GM12878 (cell line): ENCODE data around the gene GCNT1. TPM values are rescaled to one million over a fixed set of nuclear protein-coding genes. Genes with fewer than 3 reads are reported as not detected.

ENCODE experiments used
- ATAC-seq: fragments of 200-7000 bp; cut with Tn5 transposase; 3 replicates; pipeline ENCODE4 v1.9.1; 2020; ENCODE audit warnings: mild to moderate bottlenecking, moderate library complexity
- BruUV-seq: library from RNA; stranded (reverse); fragments of 400-500 nt; replicated peaks from 2 replicates; lab custom pipeline; 2021; lab: Mats Ljungman, UMichigan
- CTCF ChIA-PET: fragments of 300-600 bp; sonication (Branson Sonifier 250); formaldehyde crosslinking; extraction: SDS; loops from one replicate; lab custom pipeline; 2021; ENCODE audit warnings: inconsistent platforms; lab: Yijun Ruan, JAX
- POLR2A ChIA-PET: fragments of 350-600 bp; formaldehyde crosslinking; extraction: SDS; loops from one replicate; lab custom pipeline; 2021; ENCODE audit warnings: inconsistent platforms; lab: Charles Lee
- RAD21 ChIA-PET: fragments of 300-600 bp; sonication (Branson Sonifier 250); formaldehyde crosslinking; loops from one replicate; lab custom pipeline; 2023; ENCODE audit warnings: antibody characterized with exemption; ENCODE audit not compliant: unreplicated experiment; lab: Charles Lee
- SMC1A ChIA-PET: fragments of 300-600 bp; sonication (Branson Sonifier 250); formaldehyde crosslinking; loops from one replicate; lab custom pipeline; 2023; ENCODE audit not compliant: unreplicated experiment, uncharacterized antibody; lab: Charles Lee
- DNase-seq: peaks from one replicate; pipeline ENCODE4 v3.0.0-alpha.2; 2011; ENCODE audit warnings: low read depth, low spot score
- FAIRE-seq: peaks from 3 replicates; lab custom pipeline; 2011; peaks lifted over from hg19 to GRCh38; lab: Jason Lieb, UNC
- H2AFZ ChIP-seq: 2 replicates; pipeline ENCODE4 v1.6.0; 2011; ENCODE audit warnings: low read depth, low read length, control low read depth; ENCODE audit not compliant: control insufficient read depth
- H3K27ac ChIP-seq: 2 replicates; pipeline ENCODE4 v1.5.1; 2011; ENCODE audit warnings: control low read depth; ENCODE audit not compliant: control insufficient read depth, insufficient read depth
- H3K27me3 ChIP-seq, 2 experiments: replicated peaks in 1 of 2; 2 replicates each; pipeline versions ENCODE4 v1.6.0 to v1.6.1; 2011; ENCODE audit warnings: low read length in 1 of 2; ENCODE audit not compliant: control insufficient read depth in 2 of 2, insufficient read depth in 2 of 2
- H3K36me3 ChIP-seq, 2 experiments: 2 replicates each; pipeline ENCODE4 v1.5.1; 2011; ENCODE audit warnings: low read length in 1 of 2; ENCODE audit not compliant: control insufficient read depth in 2 of 2, insufficient read depth in 2 of 2
- H3K4me1 ChIP-seq: 2 replicates; pipeline ENCODE4 v1.6.1; 2011; ENCODE audit warnings: mild to moderate bottlenecking, low read length, moderate library complexity, mixed read lengths; ENCODE audit not compliant: control insufficient read depth, insufficient read depth
- H3K4me2 ChIP-seq: 2 replicates; pipeline ENCODE4 v1.6.0; 2011; ENCODE audit warnings: control low read depth; ENCODE audit not compliant: control insufficient read depth, insufficient read depth
- H3K4me3 ChIP-seq: fragments of 200-600 bp; sonication (generic); 2 replicates; pipeline ENCODE4 v1.5.1; 2016
- H3K79me2 ChIP-seq: 2 replicates; pipeline ENCODE4 v1.6.0; 2011; ENCODE audit warnings: low read length; ENCODE audit not compliant: control insufficient read depth, insufficient read depth
- H3K9ac ChIP-seq: 2 replicates; pipeline ENCODE4 v1.8.0; 2011; ENCODE audit warnings: low read length, control low read depth, mixed read lengths; ENCODE audit not compliant: control insufficient read depth, insufficient read depth
- H3K9me3 ChIP-seq: replicated peaks from 3 replicates; pipeline ENCODE4 v1.5.1; 2011; ENCODE audit warnings: mild to moderate bottlenecking, low read length; ENCODE audit not compliant: control insufficient read depth, insufficient read depth
- H4K20me1 ChIP-seq: 2 replicates; pipeline ENCODE4 v1.6.0; 2011; ENCODE audit not compliant: control insufficient read depth, insufficient read depth
- CBFB ChIP-seq: IDR thresholded peaks from 2 replicates; pipeline ENCODE4 v1.6.1; 2016; ENCODE audit warnings: antibody characterized with exemption, low read depth
- PAX8 ChIP-seq: fragments of 450-650 bp; IDR thresholded peaks from 2 replicates; pipeline ENCODE4 v1.6.1; 2017; ENCODE audit warnings: mild to moderate bottlenecking, moderate library complexity
- PBX3 ChIP-seq: IDR thresholded peaks from 2 replicates; pipeline ENCODE4 v1.6.1; 2011; ENCODE audit warnings: mild to moderate bottlenecking, low read depth, low read length, moderate library complexity; ENCODE audit not compliant: insufficient replicate concordance
- RAD21 ChIP-seq: IDR thresholded peaks from 2 replicates; pipeline ENCODE4 v1.6.1; 2011; ENCODE audit warnings: mild to moderate bottlenecking, low read depth, low read length, moderate library complexity; ENCODE audit not compliant: insufficient read depth
- SPI1 ChIP-seq: IDR thresholded peaks from 2 replicates; pipeline ENCODE4 v1.6.1; 2011; ENCODE audit warnings: low read depth, mild to moderate bottlenecking, low read length, moderate library complexity, borderline replicate concordance; ENCODE audit not compliant: insufficient read depth
- WGBS: methylation state at CpG from one replicate; pipeline ENCODE4 v1.1.6; 2016; ENCODE audit warnings: low lambda C conversion rate; ENCODE audit not compliant: insufficient replicate concordance, insufficient coverage; ENCODE audit errors: missing lambda C conversion rate; 5-methylcytosine and 5-hydroxymethylcytosine counted together
- in situ Hi-C: fragments of 300-500 bp; cut with MboI; formaldehyde crosslinking; loops from 9 replicates; pipeline ENCODE4 v1.14.3; 2018; ENCODE audit warnings: mixed read lengths
- intact Hi-C: fragments of 100-400 bp; cut with micrococcal nuclease; formaldehyde crosslinking; loops from one replicate; pipeline ENCODE4 v1.14.2; 2022; ENCODE audit not compliant: unreplicated experiment
- polyA plus RNA-seq, 11 experiments: library from polyadenylated mRNA; depleted of rRNA in 4 of 11; unstranded in 6 of 11; stranded (reverse) in 5 of 11; fragments of >200 nt; fragmentation: Nextera tagmentation in 4 of 11; fragmentation: Illumina TruSeq in 1 of 11; extraction: Ambion mirVana in 4 of 11; extraction: Trizol in 1 of 11; gene quantifications; 1 replicate in 1 of 11; 2 replicates in 10 of 11; pipeline versions ENCODE4 v1.2.1 to v1.2.3, GENCODE V29; 2011 to 2016; ENCODE audit warnings: inconsistent platforms in 2 of 11, missing spikeins in 2 of 11, low read depth in 1 of 11
- total RNA-seq, 4 experiments: library from RNA; depleted of rRNA in 3 of 4; stranded (reverse); fragments of >200 nt in 3 of 4; fragmentation: Illumina TruSeq in 1 of 4; extraction: Trizol in 1 of 4; gene quantifications; 2 replicates each; pipeline versions ENCODE4 v1.2.1 to v1.2.3, GENCODE V29; 2013 to 2021
- TF ChIP-seq, protein P1 (sequence below), 3 experiments: IDR thresholded peaks in 2 of 3; conservative IDR thresholded peaks in 1 of 3; 2 replicates each; pipeline ENCODE4 v1.5.1; 2011; ENCODE audit warnings: low read depth in 3 of 3, low read length in 3 of 3, mild to moderate bottlenecking in 3 of 3, control low read depth in 2 of 3, moderate library complexity in 2 of 3, inconsistent platforms in 1 of 3, mixed read lengths in 1 of 3; ENCODE audit not compliant: control insufficient read depth in 2 of 3, insufficient read depth in 1 of 3; ENCODE audit errors: extremely low read depth in 1 of 3

GCNT1 gene
- total and polyA plus RNA-seq, 10 of the 15 experiments (the other 5 are each of a cell fraction or from before 2014, with no cell fraction given) = 2.8 to 17.8 (median 7.1) TPM

GRCh38 chr9:76456202-76456926, 2.6 kb upstream of the GCNT1 start (continued):
- TF ChIP-seq PBX3 (no peak), PAX8 (no peak), SPI1 (0 out of 2 replicates have a peak, but pooled peaks have one; percentile 1)

GRCh38 chr9:76459694-76460635, 983 bp downstream of the GCNT1 start:
- in situ Hi-C loops = no loop called here
- Histone ChIP-seq H2AFZ (no peak overlapping the region; the same call in 1 of the 2 replicates), H3K27me3 (no peaks in the 10 kb centered on the region), H3K36me3 (no peaks in the 10 kb centered on the region), H3K4me3 (peak overlapping the region; percentile 79), H3K79me2 (peaks cover 16% of the 10 kb centered on the region), H3K4me1 (peaks cover 26% of the 10 kb centered on the region), H4K20me1 (no peaks in the 10 kb centered on the region), H3K9me3 (no peaks in the 10 kb centered on the region), H3K4me2 (peak overlapping the region; percentile 85), H3K27ac (peak overlapping the region; percentile 35), H3K9ac (peak overlapping the region; percentile 54)
- no TSS peak for BruUV-seq
- POLR2A ChIA-PET = no interaction called here
- ATAC-seq (no peak), FAIRE-seq (no peak), DNase-seq (no peak)
- TF ChIP-seq RAD21 (0 out of 2 replicates have a peak, but pooled peaks have one; percentile 7), CBFB (no peak)
- TF ChIP-seq, protein P1, sequence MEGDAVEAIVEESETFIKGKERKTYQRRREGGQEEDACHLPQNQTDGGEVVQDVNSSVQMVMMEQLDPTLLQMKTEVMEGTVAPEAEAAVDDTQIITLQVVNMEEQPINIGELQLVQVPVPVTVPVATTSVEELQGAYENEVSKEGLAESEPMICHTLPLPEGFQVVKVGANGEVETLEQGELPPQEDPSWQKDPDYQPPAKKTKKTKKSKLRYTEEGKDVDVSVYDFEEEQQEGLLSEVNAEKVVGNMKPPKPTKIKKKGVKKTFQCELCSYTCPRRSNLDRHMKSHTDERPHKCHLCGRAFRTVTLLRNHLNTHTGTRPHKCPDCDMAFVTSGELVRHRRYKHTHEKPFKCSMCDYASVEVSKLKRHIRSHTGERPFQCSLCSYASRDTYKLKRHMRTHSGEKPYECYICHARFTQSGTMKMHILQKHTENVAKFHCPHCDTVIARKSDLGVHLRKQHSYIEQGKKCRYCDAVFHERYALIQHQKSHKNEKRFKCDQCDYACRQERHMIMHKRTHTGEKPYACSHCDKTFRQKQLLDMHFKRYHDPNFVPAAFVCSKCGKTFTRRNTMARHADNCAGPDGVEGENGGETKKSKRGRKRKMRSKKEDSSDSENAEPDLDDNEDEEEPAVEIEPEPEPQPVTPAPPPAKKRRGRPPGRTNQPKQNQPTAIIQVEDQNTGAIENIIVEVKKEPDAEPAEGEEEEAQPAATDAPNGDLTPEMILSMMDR (IDR thresholded peaks at IDR 0.05 in 2 of 3, conservative IDR thresholded peaks at IDR 0.05 in 1 of 3; ENCODE audit: control insufficient read depth in 2 of 3, extremely low read depth in 1 of 3, insufficient read depth in 1 of 3, low read depth in 3 of 3, low read length in 3 of 3) = peak in 1 of 3 experiments; percentile 20; a peak in 1 of 6 replicates
- CTCF ChIA-PET = interaction anchor here (1.3 kb wide), 1 partner anchor 9 kb away, joined by 4 read pairs; no protein-coding TSS in a partner anchor
- 13% methylated on average over 32 of the region's 32 CpGs for WGBS
- SMC1A ChIA-PET = no interaction called here
- intact Hi-C loops = no loop called here
- RAD21 ChIA-PET = interaction anchor here (0.7 to 2.0 kb wide), 3 partner anchors 13 to 198 kb away, joined by 3 to 4 read pairs (median 4); partner anchors contain the start of gene RFK
